GM21723 (cell line): ENCODE results near the gene TERT.

Source experiments
- ATAC-seq: cut with Tn5 transposase; IDR thresholded peaks from one replicate; pipeline ENCODE4 v1.9.1; 2021; ENCODE audit warnings: mild to moderate bottlenecking, moderate library complexity; ENCODE audit not compliant: unreplicated experiment

Gene TERT

GRCh38 chr5:1265026-1265425, 29.8 kb downstream of the TERT start:
- no peak for ATAC-seq

DNA sequence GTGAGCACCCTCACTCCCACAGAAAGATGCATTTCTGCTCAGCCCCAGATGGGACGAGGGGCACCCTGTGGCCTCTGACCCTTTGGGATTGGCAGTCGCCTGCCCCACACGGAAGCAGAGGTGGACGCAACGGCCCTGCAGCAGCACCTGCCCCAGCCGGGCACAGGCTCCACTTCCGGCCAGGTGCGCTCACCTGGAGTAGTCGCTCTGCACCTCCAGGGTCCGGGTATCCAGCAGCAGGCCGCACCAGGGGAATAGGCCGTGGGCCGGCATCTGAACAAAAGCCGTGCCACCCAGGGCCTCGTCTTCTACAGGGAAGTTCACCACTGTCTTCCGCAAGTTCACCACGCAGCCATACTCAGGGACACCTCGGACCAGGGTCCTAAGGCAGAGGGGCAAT, 30.7 kb downstream of the TERT start:
- ATAC-seq, result no peak

DNA sequence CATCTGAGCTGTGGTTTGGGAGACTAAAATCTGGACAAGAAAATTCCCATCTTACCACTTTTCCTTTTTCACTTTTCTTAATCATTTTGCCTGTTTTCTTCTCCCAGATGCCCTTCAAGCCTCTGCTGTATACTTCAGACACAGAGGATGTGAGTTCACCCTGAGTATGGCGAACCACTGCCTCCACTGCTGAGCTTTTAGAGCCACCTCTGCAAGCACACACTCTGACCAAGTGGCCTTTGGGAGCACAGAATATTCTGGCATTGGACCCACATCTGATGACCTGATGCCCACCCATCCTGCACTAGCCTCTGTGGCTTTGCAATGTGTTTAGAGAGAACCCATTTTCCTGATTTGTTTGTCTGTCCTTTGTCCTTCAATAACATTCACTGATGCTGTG, 32.5 kb downstream of the TERT start:
- no peak for ATAC-seq

DNA sequence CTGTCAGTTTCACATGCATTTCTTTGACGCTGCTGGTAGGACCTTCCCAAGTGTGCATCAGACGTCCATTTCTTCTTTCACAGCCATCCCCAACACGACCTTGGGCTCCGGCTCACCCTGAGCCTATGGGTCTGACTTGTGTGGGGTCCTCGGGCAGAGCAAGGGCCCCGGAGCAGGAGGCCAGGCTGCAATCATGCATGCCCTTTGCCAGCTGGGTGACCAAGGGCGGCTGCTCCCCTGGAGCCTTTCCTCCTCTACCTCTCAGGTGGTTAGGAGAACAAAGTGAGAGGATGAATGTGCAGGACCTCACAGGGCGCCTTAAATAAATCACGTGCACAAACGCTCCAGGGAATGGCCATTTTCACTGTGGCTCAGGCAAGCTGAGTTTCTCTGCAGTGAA, 33.2 kb downstream of the TERT start:
- ATAC-seq, result no peak

DNA sequence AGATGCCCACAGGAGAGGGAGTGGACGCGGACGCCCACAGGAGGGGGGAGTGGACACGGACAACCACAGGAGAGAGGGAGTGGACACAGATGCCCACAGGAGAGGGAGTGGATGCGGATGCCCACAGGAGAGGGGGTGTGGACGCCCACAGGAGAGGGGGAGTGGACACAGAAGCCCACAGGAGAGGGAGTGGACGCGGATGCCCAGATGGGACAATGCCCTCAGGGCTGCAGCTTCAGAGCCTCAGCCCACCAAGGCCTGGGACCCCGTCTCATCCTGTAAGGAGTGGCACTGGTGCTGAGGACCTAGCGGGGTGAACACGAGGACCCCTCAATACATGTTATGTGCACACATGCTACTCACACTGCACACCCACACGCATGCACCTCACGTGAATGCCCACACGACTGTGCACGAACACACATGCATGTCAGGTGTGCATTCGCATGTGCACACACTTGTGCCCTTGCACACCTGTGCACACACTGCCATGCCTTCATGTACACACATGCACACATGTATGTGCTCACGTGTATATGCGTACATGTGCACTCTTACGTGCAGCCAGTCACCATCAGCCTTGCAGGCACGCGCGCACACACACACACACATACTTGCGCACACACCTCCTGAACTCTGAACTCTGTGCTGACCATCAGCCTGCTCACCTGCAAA, 34.9 kb downstream of the TERT start:
- no peak for ATAC-seq

DNA sequence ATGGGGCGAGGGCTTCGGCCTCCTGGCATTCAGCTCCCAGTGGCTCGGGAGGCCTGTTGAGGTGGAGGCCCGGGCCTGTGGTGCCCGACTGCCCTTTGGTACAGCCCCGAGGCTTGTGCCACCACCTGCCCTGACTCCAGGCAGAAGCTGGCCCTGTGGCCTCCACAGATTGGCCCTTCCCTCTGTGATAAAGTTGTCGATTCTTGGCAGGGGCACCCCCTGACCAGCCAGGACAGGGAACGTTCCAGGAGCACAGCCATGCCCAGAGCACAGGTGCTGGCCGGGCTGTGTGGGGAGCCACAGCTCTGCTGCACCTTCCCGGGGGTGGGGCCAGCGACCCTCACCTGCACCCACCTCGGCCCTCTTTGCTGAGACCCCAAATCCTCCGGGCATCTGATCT, 37.0 kb downstream of the TERT start:
- ATAC-seq, result no peak

DNA sequence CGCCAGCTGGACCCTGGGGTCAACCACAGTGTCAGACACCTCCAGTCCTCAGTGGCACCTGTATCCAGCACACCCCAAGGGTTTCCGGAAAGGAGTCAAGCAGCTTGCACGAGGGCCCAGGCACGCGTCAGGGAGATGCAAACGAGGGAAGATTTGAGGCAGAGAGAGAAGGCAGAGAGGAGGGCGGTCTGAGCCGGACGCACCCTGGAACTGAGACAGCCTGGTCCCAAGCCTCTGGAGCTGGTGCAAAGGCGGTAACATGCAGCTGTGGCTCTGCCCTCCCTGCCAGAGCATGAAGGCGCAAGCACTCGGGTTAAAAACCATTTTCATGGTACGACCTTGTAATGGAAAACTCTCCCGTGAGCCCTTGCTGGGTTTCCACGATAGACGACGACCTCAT, 37.5 kb downstream of the TERT start:
- ATAC-seq, result no peak

DNA sequence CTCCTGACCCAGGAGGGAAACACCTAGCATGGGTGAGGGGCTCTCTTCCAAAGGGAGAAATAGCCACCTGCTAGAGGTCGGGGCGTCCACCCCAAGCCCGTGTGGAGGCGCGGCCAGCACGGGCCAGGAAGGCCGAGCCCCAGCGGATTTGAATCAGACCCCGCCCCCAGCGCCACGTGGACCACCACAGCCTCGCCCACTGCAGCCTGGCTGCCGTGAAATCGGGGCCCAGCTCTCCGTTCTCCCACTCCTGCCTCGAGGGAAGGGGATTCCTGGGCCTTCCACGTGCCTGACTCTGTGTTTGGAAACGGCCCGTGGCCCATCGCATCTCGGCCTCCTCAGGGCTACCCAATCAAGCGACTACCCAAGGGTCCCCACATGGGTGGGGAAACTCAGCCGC, 38.1 kb downstream of the TERT start:
- ATAC-seq, result no peak

DNA sequence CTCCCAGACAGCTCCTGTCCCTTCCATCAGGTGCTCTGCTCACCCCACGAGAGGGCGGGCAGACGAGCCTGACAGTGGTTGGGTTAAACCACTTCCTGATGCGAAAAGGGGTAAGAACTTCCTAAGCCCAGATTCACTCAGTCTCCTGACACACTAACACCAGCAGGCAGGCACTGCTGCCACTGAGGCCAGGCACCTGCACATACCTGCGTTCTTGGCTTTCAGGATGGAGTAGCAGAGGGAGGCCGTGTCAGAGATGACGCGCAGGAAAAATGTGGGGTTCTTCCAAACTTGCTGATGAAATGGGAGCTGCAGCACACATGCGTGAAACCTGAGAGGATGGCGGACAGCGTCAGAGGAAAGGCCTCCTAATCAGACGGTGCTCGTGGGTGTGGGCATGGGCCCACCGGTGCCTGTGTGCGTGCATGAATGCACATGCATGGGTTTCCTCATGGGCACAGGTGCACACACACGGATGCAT, 39.7 kb downstream of the TERT start:
- ATAC-seq, result no peak

GRCh38 chr5:1254196-1254595, 40.7 kb downstream of the TERT start:
- no peak for ATAC-seq

- ATAC-seq, result no peak
Observed at GRCh38 chr5:1253456-1254105, 41.3 kb downstream of the TERT start.

DNA sequence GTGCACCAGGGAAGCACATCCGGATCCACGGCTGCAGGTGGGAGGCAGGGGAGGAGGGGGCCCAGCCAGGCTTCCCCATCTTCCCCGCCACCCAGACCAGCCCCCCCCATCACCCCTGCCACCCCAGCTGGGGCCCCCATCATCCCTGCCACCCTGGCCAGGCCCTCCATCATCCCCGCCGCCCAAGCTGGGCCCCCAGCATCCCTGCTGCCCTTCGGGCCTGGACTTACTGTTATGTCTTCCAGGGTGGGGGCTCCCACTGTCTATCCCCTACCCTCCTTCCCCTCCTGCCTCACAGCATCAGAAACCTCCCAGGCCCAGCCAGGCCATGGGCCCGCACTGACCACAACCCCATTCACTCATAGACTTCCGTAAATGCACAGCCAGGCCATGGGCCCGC, 42.2 kb downstream of the TERT start:
- ATAC-seq, result no peak

GRCh38 chr5:1251678-1252580, 42.9 kb downstream of the TERT start:
- no peak for ATAC-seq

- ATAC-seq, result no peak
Observed at GRCh38 chr5:1249366-1250280, 45.2 kb downstream of the TERT start.

- no peak for ATAC-seq
Observed at GRCh38 chr5:1247811-1248210, 47.1 kb downstream of the TERT start.

GRCh38 chr5:1246711-1247431, 48.0 kb downstream of the TERT start:
- no peak for ATAC-seq

DNA sequence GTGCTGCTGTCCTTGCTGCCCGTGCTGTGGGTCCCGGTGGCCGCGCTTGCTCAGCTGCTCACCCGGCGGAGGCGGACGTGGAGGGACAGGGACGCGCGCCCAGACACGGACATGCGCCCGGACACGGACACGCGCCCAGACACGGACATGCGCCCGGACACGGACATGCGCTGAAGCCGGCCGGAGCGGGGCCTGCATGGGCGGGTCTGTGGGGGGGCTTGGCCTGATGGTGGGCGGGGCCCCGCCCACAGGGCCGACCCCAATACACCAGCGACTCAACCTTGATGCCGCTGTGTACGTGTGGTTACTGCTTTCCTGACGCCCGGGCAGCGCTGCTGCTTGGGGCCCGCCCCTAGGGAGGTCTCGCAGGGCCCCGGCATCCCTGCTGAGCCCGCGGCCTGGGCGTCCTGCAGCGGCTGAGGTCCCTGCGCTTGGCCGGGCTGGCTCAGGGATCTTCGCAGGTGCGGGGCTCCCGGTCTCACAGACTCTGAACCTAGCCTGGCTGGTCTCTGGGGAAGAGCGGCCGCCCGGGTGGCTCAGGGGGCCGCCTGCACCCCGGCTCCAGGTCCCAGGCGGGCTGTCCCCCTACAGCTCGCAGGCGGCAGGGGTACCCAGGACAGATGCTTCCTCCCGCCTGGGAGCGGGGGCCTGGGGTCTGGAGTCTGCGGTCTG, 48.8 kb downstream of the TERT start:
- ATAC-seq, result no peak

- no peak for ATAC-seq
Observed at GRCh38 chr5:1244976-1245375, 49.9 kb downstream of the TERT start.

GRCh38 chr5:1244255-1244654, 50.6 kb downstream of the TERT start:
- no peak for ATAC-seq
